GM21528 (cell line): Measurements from ENCODE around the gene SLC24A3.

Experiments used
- ATAC-seq: cut with Tn5 transposase; IDR thresholded peaks from one replicate; pipeline ENCODE4 v1.9.1; 2021; ENCODE audit warnings: mild to moderate bottlenecking, moderate library complexity; ENCODE audit not compliant: unreplicated experiment, low FRiP score

The SLC24A3 gene

GRCh38 chr20:19565736-19566135 lies 353.3 kb downstream of the SLC24A3 start:
- no peak for ATAC-seq

- no peak for ATAC-seq
Observed at GRCh38 chr20:19566226-19566945, 353.9 kb downstream of the SLC24A3 start.

- ATAC-seq, result no peak
Observed at GRCh38 chr20:19568128-19568527, 355.7 kb downstream of the SLC24A3 start.

GRCh38 chr20:19571996-19572395 lies 359.6 kb downstream of the SLC24A3 start:
- no peak for ATAC-seq

- ATAC-seq, result no peak
Observed at GRCh38 chr20:19577692-19578091, 365.2 kb downstream of the SLC24A3 start.

GRCh38 chr20:19582782-19583181 lies 370.3 kb downstream of the SLC24A3 start:
- no peak for ATAC-seq

- no peak for ATAC-seq
Observed at GRCh38 chr20:19583532-19584175, 371.2 kb downstream of the SLC24A3 start.

- no peak for ATAC-seq
Observed at GRCh38 chr20:19588241-19588640, 375.8 kb downstream of the SLC24A3 start.

GRCh38 chr20:19588732-19589131 lies 376.3 kb downstream of the SLC24A3 start:
- ATAC-seq, result no peak

GRCh38 chr20:19589787-19590362 lies 377.4 kb downstream of the SLC24A3 start:
- no peak for ATAC-seq

GRCh38 chr20:19590382-19590781 lies 377.9 kb downstream of the SLC24A3 start:
- no peak for ATAC-seq

- ATAC-seq, result no peak
Observed at GRCh38 chr20:19593762-19594161, 381.3 kb downstream of the SLC24A3 start.

GRCh38 chr20:19594896-19595295 lies 382.5 kb downstream of the SLC24A3 start:
- no peak for ATAC-seq

- ATAC-seq, result no peak
Observed at GRCh38 chr20:19598117-19598850, 385.8 kb downstream of the SLC24A3 start.

- no peak for ATAC-seq
Observed at GRCh38 chr20:19599200-19599599, 386.8 kb downstream of the SLC24A3 start.

GRCh38 chr20:19600042-19600441 lies 387.6 kb downstream of the SLC24A3 start:
- ATAC-seq, result no peak

- ATAC-seq, result no peak
Observed at GRCh38 chr20:19601126-19601810, 388.8 kb downstream of the SLC24A3 start.

GRCh38 chr20:19602675-19603375 lies 390.4 kb downstream of the SLC24A3 start:
- no peak for ATAC-seq

- ATAC-seq, result no peak
Observed at GRCh38 chr20:19603376-19603750, 390.9 kb downstream of the SLC24A3 start.
